BE2C (cell line): ENCODE measurements around the gene FOXI2. TPM values are rescaled to one million over a fixed set of nuclear protein-coding genes. Genes with fewer than 3 reads are reported as not detected.
A peak's percentile ranks its signal among the peaks of the same experiment; 100 is the strongest.

Experiments used
- DNase-seq: peaks from one replicate; pipeline ENCODE4 v3.0.0-alpha.2; 2020
- H3K27me3 ChIP-seq: fragments of 250-450 bp; sonication (Bioruptor Pico); 2 replicates; pipeline ENCODE4 v1.5.1; 2020; ENCODE audit warnings: mild to moderate bottlenecking
- H3K36me3 ChIP-seq: fragments of 250-450 bp; sonication (Bioruptor Pico); 2 replicates; pipeline ENCODE4 v1.5.1; 2020; ENCODE audit warnings: mild to moderate bottlenecking
- H3K4me1 ChIP-seq: fragments of 250-450 bp; sonication (Bioruptor Pico); 2 replicates; pipeline ENCODE4 v1.5.1; 2020
- H3K4me3 ChIP-seq: 2 replicates; pipeline ENCODE4 v1.5.1; 2011; ENCODE audit warnings: low read depth, low read length
- H3K9me3 ChIP-seq: fragments of 250-450 bp; sonication (Bioruptor Pico); 2 replicates; pipeline ENCODE4 v1.5.1; 2020
- CTCF ChIP-seq: IDR thresholded peaks from 2 replicates; pipeline ENCODE4 v1.5.1; 2012; ENCODE audit warnings: mild to moderate bottlenecking, low read depth, low read length
- polyA plus RNA-seq: library from polyadenylated mRNA; unstranded; fragments of >200 nt; gene quantifications from one replicate; pipeline ENCODE4 v1.2.1, GENCODE V29; 2012; ENCODE audit warnings: low read depth, missing spikeins; ENCODE audit not compliant: insufficient read length, insufficient read depth

Gene FOXI2
- polyA plus RNA-seq: not detected

- Histone ChIP-seq H3K9me3 (no peaks in the 10 kb centered on the region), H3K4me1 (no peaks in the 10 kb centered on the region), H3K27me3 (no peaks in the 10 kb centered on the region), H3K36me3 (no peaks in the 10 kb centered on the region), H3K4me3 (no peak within 1 kb of the TSS)
- DNase-seq: no peak
- no peak for TF ChIP-seq CTCF
These were observed at the start of gene FOXI2 for GRCh38 chr10:127736915-127737562. Gene FOXI2, plus strand, starts transcription at chr10:127737185. Its CDS starts 89 bp downstream, at chr10:127737274.

- no peaks in the 10 kb centered on the region for H3K9me3 ChIP-seq
- no peaks in the 10 kb centered on the region for H3K36me3 ChIP-seq
- TF ChIP-seq CTCF: no peak
- H3K27me3 ChIP-seq: no peaks in the 10 kb centered on the region
- H3K4me1 ChIP-seq: no peaks in the 10 kb centered on the region
- no peak overlapping the region for H3K4me3 ChIP-seq
- no peak for DNase-seq
These were observed 49.4 kb upstream of the FOXI2 start for GRCh38 chr10:127687548-127687947.

GRCh38 chr10:127690176-127690835, 46.7 kb upstream of the FOXI2 start:
- H3K4me3 ChIP-seq: no peak overlapping the region
- no peaks in the 10 kb centered on the region for H3K9me3 ChIP-seq
- H3K4me1 ChIP-seq: no peaks in the 10 kb centered on the region
- H3K27me3 ChIP-seq: no peaks in the 10 kb centered on the region
- DNase-seq: no peak
- H3K36me3 ChIP-seq: no peaks in the 10 kb centered on the region
- TF ChIP-seq CTCF: no peak

- Histone ChIP-seq H3K27me3 (no peaks in the 10 kb centered on the region), H3K4me3 (no peak overlapping the region), H3K9me3 (no peaks in the 10 kb centered on the region), H3K36me3 (no peaks in the 10 kb centered on the region), H3K4me1 (no peaks in the 10 kb centered on the region)
- TF ChIP-seq CTCF: peak; percentile 82
- peak; percentile 79 for DNase-seq
These were observed 42.3 kb upstream of the FOXI2 start for GRCh38 chr10:127694580-127695193.

- no peaks in the 10 kb centered on the region for H3K4me1 ChIP-seq
These were observed 41.6 kb upstream of the FOXI2 start for GRCh38 chr10:127695431-127695830.

More at GRCh38 chr10:127695431-127695830, 41.6 kb upstream of the FOXI2 start:
- DNase-seq: no peak
- H3K27me3 ChIP-seq: no peaks in the 10 kb centered on the region
- H3K4me3 ChIP-seq: no peak overlapping the region
- TF ChIP-seq CTCF: no peak
- H3K36me3 ChIP-seq: no peaks in the 10 kb centered on the region
- H3K9me3 ChIP-seq: no peaks in the 10 kb centered on the region
